ENCODE measurements around the gene CSTB.

- TF ChIP-seq CTCF (conservative IDR thresholded peaks at IDR 0.05; ENCODE audit: low read length) (no peak), EZH2phosphoT487 (IDR thresholded peaks at IDR 0.05; ENCODE audit: borderline replicate concordance) (no peak)
Observed at GRCh38 chr21:43769325-43769958, 6.7 kb downstream of the CSTB start.

All from Loucy (cell line).